ENCODE results near the gene NUP133. TPM values are rescaled to one million over a fixed set of nuclear protein-coding genes. Genes with fewer than 3 reads are reported as not detected.
A peak's percentile ranks its signal among the peaks of the same experiment; 100 is the strongest.

Gene NUP133
- total and polyA plus RNA-seq, 2 of the 4 experiments (the other 2 are of a cell fraction): 13.4 to 30.5 TPM

- peaks cover 7% of the 10 kb centered on the region; the same call in 1 of the 2 replicates for H3K4me1 ChIP-seq (ENCODE audit: control insufficient read depth, insufficient read depth, low read length)
- intact Hi-C loops (cut with micrococcal nuclease): loop anchor here (5.0 kb wide), 1 partner anchor 62 kb away; no protein-coding TSS in a partner anchor
- DNase-seq: no peak
- H3K14ac ChIP-seq (replicated peaks; ENCODE audit: low read depth, low read length): no peak overlapping the region
- no peak overlapping the region for H3K4me3 ChIP-seq (ENCODE audit: insufficient read depth, low read depth, low read length)
- dilution Hi-C loops (cut with HindIII; ENCODE audit: low sequenced_read_pairs, unreplicated experiment): no loop called here
- H2AK9ac ChIP-seq (replicated peaks; ENCODE audit: low read depth, low read length, poor library complexity): no peak overlapping the region
- no peak for ATAC-seq (ENCODE audit: low read depth)
- H4K5ac ChIP-seq (ENCODE audit: low read depth, low read length): no peak overlapping the region
- H2BK20ac ChIP-seq (ENCODE audit: low read depth, low read length): no peak overlapping the region
- H2AFZ ChIP-seq (replicated peaks; ENCODE audit: low read length, poor library complexity): peak overlapping the region; percentile 56
- no peak overlapping the region for H3K18ac ChIP-seq (ENCODE audit: low read depth, low read length)
- no peak overlapping the region for H3K4me2 ChIP-seq (ENCODE audit: low read depth, low read length)
- H3K27me3 ChIP-seq (ENCODE audit: control insufficient read depth, insufficient read depth, low read length): peaks cover 31% of the 10 kb centered on the region
- H2BK15ac ChIP-seq (ENCODE audit: low read depth, low read length): no peak overlapping the region
- H2AK5ac ChIP-seq (ENCODE audit: low read depth, low read length): no peak overlapping the region
- TF ChIP-seq SMC3 (IDR thresholded peaks at IDR 0.05; ENCODE audit: low read depth, low read length): no peak
- no peak for TF ChIP-seq FOS (IDR thresholded peaks at IDR 0.05; ENCODE audit: low read depth, low read length)
- no peak for TF ChIP-seq CHD1 (IDR thresholded peaks at IDR 0.05; ENCODE audit: low read depth, low read length)
- TF ChIP-seq RCOR1 (IDR thresholded peaks at IDR 0.05; ENCODE audit: insufficient replicate concordance, low read length): no peak
- TF ChIP-seq RFX5 (IDR thresholded peaks at IDR 0.05; ENCODE audit: low read depth, low read length): no peak
- no peak for TF ChIP-seq MAFK (IDR thresholded peaks at IDR 0.05; ENCODE audit: low read depth, low read length)
- no peak for TF ChIP-seq USF2 (IDR thresholded peaks at IDR 0.05; ENCODE audit: low read depth, low read length)
- no peak for TF ChIP-seq POLR2A (IDR thresholded peaks at IDR 0.05; ENCODE audit: low read depth, low read length)
- no peak for TF ChIP-seq MAZ (IDR thresholded peaks at IDR 0.05; ENCODE audit: borderline replicate concordance, low read depth, low read length)
- TF ChIP-seq BHLHE40 (IDR thresholded peaks at IDR 0.05; ENCODE audit: low read depth, low read length): no peak
- TF ChIP-seq ELK1 (IDR thresholded peaks at IDR 0.05; ENCODE audit: borderline replicate concordance, low read depth, low read length): no peak
- no peaks in the 10 kb centered on the region for H3K79me1 ChIP-seq (ENCODE audit: low read depth in 1 of 2, low read length in 2 of 2)
- no peak overlapping the region for H3K9ac ChIP-seq (ENCODE audit: low read depth, low read length)
- H4K8ac ChIP-seq (ENCODE audit: low read depth in 2 of 2, low read length in 2 of 2): no peak overlapping the region
- in situ Hi-C loops (cut with MboI; ENCODE audit: low sequenced_read_pairs): no loop called here
- peaks cover 4% of the 10 kb centered on the region; the same call in 1 of the 2 replicates for H3K9me1 ChIP-seq (ENCODE audit: insufficient read depth, low read length)
- no peak overlapping the region for H2BK5ac ChIP-seq (ENCODE audit: low read depth, low read length, poor library complexity, severe bottlenecking)
- no peak overlapping the region for H3K4ac ChIP-seq (ENCODE audit: low read depth, low read length)
- CTCF ChIA-PET: interaction anchor here (1.9 kb wide), 1 partner anchor 18 kb away, joined by 5 read pairs; no protein-coding TSS in a partner anchor
- no peaks in the 10 kb centered on the region for H3K36me3 ChIP-seq (ENCODE audit: control insufficient read depth, insufficient read depth, low read length)
- BruUV-seq (replicated peaks): no TSS peak
- no peaks in the 10 kb centered on the region for H4K20me1 ChIP-seq (ENCODE audit: insufficient read depth, low read length)
- H4K91ac ChIP-seq (ENCODE audit: insufficient read depth, low read depth, low read length): no peak overlapping the region
- POLR2A ChIA-PET (ENCODE audit: unreplicated experiment): no interaction called here
- no peak overlapping the region for H3K56ac ChIP-seq (ENCODE audit: extremely low read depth, insufficient read depth, low read length)
- no peak overlapping the region for H3K27ac ChIP-seq (ENCODE audit: insufficient read depth, low read length)
- H3K23ac ChIP-seq (ENCODE audit: low read depth, low read length): no peak overlapping the region
- WGBS, 2 experiments (ENCODE audit: extremely low coverage in 2 of 2, insufficient read length in 1 of 2): 80% methylated on average over 2 of the region's 18 CpGs; no CpG with 5 or more reads in 1 of the 2 experiments
- no peak overlapping the region for H2BK120ac ChIP-seq (ENCODE audit: low read depth, low read length)
- no peaks in the 10 kb centered on the region for H3K9me3 ChIP-seq (ENCODE audit: control insufficient read depth, insufficient read depth, low read length)
Observed at GRCh38 chr1:229409616-229410369, 98.3 kb downstream of the NUP133 start.
